Fibroblast of skin of abdomen (primary cell): ENCODE data around the gene PRKD1.
"Not testable (repeated sequence)": the region's sequence is repeated elsewhere in the genome, so short reads cannot be mapped to it uniquely, and the experiment has no call there.

ENCODE experiments used
- DNase-seq: peaks from one replicate; pipeline ENCODE4 v3.0.0-alpha.2; 2013

Gene PRKD1

DNA sequence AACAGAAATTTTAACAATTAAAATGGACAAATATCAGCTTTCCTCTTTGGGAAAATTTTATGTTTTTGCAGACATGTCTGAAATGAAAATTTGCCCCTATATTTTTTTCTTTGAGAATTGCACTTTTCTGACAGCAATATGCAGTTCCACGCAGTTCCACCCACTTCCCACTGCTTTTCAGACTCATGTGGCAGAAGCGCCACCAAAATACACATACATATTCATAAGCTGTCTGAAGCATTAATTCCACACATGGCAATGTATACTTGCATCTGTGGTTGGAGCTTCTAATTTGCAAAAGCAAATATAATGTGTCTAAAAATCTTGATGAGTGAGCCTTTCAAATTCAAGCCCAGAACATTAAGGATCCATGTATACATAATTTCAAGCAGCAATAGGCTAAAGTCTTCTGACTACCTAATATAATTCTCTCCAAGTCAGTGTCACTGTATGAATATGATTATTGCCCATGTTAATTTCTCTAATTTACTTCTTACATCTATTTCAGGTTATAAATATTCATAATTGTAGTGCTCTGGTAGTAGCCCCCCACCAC lies 129.5 kb downstream of the PRKD1 start:
- no peak for DNase-seq

GRCh38 chr14:29796853-29797252 lies 130.8 kb downstream of the PRKD1 start:
- DNase-seq, result no peak

- no peak for DNase-seq
These were observed 138.2 kb downstream of the PRKD1 start for GRCh38 chr14:29789475-29789874.

- no peak for DNase-seq
These were observed 139.6 kb downstream of the PRKD1 start for GRCh38 chr14:29788093-29788492.

- DNase-seq, result no peak
These were observed 144.1 kb downstream of the PRKD1 start for GRCh38 chr14:29783556-29783955.

DNA sequence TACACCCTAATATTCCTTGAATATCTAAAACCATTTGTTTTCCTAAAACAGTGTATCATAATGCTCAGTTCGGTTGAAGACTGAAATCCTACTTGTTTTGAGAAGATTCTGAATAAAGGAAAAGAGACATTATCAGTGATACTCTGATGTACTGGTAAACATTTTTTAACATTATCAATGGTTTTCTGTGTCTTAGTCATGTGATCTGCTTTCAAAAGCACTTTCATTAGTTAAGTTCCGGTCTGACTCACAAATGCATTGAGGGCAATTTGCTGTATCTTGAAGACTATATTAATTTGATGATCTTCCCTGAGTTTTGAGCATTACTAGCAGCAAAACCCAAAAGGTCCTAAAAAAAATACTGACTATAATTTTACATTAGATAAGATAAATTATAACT lies 145.6 kb downstream of the PRKD1 start:
- no peak for DNase-seq

GRCh38 chr14:29777142-29777541 lies 150.5 kb downstream of the PRKD1 start:
- DNase-seq, result not testable (repeated sequence)

- no peak for DNase-seq
These were observed 153.7 kb downstream of the PRKD1 start for GRCh38 chr14:29773990-29774389.

- DNase-seq, result no peak
These were observed 164.2 kb downstream of the PRKD1 start for GRCh38 chr14:29763342-29763858.

DNA sequence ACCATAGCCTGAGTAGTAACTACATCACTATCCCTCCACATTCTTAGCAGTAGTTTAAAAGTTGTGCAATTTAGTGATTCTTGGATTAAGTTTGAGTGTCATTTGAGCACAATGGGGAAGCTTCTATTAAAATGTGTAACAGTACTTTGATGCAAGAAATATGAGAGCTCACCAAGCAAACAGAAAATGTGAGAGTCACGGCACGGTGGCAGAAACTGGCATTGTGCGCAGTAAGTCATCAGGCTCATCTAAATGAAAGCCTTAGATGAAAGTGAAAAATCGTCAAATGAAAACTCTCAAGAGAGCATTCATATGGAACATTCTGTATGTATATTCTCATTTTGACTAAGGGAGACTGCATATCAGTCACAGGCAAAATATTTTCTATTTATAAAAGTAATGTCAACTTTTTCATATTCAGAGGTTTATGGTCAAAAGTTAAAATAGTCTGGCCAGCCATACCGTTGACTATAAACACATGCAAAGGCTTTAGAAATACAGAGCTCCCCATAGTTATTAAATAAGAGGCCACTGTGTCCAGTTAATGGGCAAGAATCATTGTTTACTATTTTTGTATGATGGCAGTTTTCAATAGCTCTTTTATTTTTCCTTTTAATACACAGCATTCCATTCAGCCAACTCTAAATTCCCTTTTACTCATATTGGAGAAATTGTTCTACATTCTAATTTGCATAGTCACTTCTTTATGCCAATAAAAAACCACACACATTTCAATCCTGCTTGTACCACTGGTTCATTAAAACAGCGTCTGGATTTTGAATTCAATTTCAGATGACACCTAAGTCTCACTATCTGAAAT lies 167.9 kb downstream of the PRKD1 start:
- DNase-seq, result peak; percentile 16

DNA sequence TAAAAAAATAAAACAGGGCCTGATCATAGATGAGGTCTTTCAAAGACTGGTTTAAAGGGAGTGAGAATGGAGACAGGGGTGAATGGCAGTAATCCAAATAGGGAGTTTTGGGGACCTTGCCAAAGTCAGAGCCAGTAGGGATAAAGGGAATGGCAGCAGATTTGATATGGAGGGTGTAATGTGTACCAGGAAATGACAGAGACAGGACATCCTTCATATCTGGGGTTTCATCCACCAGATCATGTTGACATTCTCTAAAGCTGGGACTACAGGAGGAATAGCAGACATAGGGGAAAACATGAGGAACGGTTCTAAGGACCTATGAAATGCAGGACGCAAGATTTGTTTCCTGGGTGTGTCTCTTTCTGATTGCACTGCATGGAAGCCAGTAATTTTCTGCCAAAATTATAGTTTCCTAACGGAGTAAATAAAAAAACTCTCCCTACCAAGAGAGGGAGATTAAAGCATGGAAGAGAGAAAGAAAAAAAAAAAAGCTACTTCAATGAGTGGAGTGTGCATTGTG lies 169.9 kb downstream of the PRKD1 start:
- DNase-seq, result no peak

- no peak for DNase-seq
These were observed 170.4 kb downstream of the PRKD1 start for GRCh38 chr14:29757188-29757680.

GRCh38 chr14:29756019-29756385 lies 171.6 kb downstream of the PRKD1 start:
- DNase-seq, result no peak

- no peak for DNase-seq
These were observed 172.2 kb downstream of the PRKD1 start for GRCh38 chr14:29755311-29756018.

- DNase-seq, result no peak
These were observed 173.5 kb downstream of the PRKD1 start for GRCh38 chr14:29754134-29754533.

GRCh38 chr14:29752221-29752923 lies 175.3 kb downstream of the PRKD1 start:
- DNase-seq, result no peak

DNA sequence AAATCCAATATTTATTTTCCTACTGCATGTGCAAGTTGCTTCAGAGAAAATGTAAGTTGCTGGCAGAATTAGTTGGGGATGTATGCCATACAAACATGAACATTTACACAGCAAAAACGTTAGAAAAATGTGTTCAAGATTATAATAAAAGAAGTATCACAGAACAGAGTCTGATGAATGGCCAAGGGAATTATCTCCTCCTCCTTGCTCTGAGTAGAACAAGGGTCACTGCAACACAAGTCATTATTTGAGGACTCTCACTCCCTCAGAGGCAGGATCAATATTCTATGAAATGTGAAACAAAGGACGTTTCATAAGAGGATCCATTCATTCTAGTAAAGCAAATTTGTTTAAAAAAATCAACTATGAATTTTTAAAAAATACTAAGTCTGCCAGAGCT lies 177.8 kb downstream of the PRKD1 start:
- no peak for DNase-seq

- DNase-seq, result peak; percentile 48
These were observed 178.3 kb downstream of the PRKD1 start for GRCh38 chr14:29749327-29749726.

DNA sequence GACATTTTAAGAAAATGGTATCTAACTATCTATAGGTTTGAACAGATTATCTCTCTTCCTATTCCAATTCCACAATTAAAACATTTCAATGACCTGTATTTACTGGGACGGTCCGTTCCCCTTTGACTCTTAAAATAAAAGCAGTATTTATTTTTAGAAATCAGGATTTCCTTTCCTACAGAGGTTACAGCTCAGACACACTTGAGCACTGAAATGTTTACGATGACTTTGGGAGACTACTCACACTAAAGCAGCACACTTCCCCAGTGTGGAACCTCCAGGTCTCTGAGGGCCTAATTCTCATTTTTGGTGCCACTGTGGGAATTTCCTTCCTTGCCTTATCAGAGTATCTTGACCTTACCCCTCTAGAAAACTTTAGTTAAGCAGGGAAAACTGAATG lies 181.8 kb downstream of the PRKD1 start:
- DNase-seq, result no peak

DNA sequence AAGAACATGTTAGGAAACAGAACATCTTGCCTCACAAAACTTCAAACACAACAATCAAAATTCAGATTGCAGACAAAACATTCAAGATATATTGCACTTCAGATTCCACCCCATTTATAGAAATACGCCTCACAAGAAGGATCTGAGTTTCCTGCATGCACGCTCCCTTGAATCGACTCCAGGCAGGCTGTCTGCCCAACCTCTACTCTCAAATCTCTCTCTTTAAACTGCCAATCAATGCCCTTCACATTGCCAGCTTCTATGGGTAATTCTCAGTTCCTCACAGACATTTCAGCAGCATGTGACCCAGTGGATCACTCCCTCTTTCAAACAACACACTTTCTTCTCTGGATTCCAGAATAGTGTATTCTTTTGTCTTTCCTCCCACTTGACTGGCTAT lies 184.1 kb downstream of the PRKD1 start:
- DNase-seq, result no peak

DNA sequence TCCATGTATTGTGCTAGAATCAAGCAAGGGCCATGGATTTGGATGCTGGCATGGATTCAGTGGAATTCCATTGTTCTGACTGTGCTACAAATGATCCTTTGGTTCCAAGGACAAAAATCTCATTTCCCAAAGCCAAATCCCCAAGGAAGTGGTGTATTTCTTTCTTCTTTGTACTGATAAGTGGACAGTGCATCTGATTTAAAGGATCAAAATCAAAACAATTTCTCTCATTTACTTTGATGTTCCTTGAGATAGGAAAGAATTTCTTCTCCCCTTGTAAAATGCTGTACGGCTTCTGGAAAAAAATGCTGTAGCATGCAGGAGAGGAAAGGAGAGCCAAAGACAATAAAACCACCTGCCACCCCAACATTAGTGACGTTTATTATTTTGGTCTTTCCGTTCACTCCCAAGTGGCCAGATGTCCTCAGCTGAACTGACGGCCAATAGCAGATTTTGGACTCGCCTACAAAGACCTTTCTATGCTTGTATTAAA lies 185.7 kb downstream of the PRKD1 start:
- DNase-seq, result peak; percentile 66

- DNase-seq, result no peak
These were observed 187.2 kb downstream of the PRKD1 start for GRCh38 chr14:29740491-29740890.
